Raji (cell line): ENCODE data around the gene TPM1.

Experiments used
- POLR2A ChIP-seq: IDR thresholded peaks from 2 replicates; pipeline ENCODE4 v1.6.1; 2011; ENCODE audit warnings: low read depth, low read length, control low read depth; ENCODE audit not compliant: insufficient read depth

TPM1 gene

DNA sequence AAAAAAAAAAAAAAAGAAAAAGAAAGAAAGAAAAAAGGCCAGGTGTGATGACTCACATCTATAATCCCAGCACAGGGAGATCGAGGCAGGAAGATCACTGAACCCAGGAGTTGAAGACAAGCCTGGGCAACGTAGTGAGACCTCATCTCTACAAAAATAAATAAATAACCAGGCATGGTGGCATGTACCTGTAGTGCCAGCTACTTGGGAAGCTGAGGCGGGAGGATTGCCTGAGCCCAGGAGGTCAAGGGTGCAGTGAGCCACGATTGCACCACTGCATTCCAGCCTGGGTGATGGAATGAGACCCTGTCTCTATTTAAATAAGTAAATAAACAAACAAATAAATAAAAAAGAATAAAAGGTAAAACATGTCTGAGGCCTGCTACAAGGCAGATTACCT, 39.8 kb downstream of the TPM1 start:
- TF ChIP-seq POLR2A = no peak

DNA sequence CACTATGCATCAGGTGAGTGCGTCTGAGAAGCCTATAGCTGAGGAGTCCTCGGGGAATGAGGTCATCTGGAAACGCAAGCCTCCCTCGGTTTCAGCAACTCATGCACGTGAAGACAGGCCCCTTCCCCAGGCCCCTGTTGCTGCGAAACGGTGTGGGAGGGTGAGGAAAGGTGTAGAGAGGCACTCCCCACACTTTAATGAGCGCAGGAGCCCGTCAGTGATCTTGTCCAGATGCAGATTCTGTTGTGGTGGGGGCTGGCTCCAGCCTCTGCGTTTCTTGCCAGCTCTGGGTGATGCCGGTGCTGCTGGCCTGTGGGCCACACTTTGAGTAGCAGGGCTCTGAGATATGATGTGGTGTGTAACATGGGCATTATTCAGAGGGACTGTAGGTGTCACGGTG, 40.5 kb downstream of the TPM1 start:
- TF ChIP-seq POLR2A = no peak

DNA sequence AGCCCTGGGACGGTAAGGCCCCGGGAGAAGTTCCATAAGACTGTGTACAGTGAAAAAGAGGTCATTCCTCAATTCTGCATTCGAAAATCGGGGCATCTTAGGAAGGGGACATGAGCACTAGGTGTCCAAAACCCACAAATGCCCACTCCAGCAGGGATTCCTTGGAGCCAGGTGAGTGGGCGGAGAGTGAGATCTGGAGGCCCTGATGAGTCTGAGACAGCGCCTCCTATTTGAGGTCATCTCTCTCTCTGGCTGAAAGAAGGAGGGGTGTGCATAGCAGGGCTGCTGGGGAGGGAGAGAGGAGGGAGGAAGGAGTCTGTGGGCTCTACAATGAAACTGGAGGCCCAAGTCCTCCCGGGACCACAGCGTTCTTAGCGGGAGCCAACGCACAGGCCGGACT, 41.0 kb downstream of the TPM1 start:
- no peak for TF ChIP-seq POLR2A

DNA sequence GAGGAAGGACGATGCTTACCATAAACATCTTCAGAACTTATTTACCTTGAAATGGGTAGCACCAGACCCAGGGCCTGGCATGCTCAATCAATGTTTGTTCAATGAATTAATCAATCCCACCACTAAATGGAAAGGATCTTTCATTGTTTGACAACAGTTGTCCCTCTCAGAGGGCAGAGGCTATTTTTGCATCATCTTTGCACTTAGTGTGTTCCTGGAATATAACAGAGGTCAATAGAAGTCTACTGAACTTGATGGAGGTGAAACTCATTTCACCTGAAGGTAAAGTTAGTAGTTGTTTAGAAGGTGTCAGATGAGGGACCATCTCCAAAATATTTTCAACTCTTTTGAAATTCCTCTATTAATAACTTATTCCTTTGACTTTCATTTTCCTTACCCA, 42.3 kb downstream of the TPM1 start:
- TF ChIP-seq POLR2A = no peak

DNA sequence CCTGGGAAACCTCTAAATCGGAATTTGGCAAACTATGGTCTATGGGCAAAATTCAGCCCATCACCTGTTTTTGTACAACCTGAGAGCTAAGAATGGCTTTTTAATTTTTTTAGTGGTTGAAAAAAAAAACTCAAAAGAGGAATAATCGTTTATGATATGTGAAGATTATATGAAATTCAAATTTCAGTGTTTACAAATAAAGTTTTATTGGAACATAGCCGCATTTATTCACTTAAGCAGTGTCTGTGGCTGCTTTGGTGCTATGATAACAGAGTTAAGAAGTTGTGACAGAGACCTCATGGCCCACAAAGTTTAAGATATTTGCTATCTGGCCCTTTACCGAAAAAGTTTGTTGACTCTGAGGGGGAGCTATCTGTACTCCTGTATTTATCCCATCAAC, 42.7 kb downstream of the TPM1 start:
- no peak for TF ChIP-seq POLR2A

DNA sequence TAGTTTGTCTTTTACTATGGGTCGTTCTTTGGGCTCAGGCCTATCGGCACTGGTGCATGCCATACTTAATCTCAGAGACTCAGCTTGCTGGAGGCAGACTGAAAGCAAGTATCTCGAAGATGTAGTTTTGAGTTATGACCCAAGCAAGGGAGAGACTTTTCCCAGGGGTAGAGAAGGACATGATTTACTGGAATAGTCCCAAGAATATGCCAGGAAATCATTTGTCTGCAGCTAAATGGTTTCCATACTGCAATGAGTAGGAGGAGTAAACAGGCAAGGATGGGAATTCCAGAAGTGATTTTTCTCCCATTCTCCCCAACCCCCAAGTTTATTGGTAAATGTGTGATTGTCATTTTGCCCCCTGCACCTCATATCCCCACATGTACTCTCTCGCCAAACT, 43.7 kb downstream of the TPM1 start:
- TF ChIP-seq POLR2A = no peak

DNA sequence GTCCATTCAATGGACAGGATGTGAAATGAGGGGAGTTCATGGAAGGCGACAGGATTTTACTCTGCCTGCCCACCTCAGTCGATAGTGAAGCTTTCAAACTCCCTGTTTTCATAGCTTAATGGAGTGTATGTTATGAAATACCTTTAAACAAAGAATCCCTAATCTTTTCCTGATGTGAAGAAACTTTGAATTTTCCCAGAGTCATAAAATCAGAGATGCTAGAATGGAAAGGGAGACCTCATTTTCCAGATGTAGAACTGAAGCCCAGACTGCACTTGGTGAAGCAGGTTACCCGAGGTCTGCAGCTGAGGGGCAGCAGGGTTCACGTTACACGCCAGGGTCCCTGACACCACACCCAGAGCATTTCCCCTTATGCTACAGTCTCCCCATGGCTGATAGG, 44.4 kb downstream of the TPM1 start:
- no peak for TF ChIP-seq POLR2A

DNA sequence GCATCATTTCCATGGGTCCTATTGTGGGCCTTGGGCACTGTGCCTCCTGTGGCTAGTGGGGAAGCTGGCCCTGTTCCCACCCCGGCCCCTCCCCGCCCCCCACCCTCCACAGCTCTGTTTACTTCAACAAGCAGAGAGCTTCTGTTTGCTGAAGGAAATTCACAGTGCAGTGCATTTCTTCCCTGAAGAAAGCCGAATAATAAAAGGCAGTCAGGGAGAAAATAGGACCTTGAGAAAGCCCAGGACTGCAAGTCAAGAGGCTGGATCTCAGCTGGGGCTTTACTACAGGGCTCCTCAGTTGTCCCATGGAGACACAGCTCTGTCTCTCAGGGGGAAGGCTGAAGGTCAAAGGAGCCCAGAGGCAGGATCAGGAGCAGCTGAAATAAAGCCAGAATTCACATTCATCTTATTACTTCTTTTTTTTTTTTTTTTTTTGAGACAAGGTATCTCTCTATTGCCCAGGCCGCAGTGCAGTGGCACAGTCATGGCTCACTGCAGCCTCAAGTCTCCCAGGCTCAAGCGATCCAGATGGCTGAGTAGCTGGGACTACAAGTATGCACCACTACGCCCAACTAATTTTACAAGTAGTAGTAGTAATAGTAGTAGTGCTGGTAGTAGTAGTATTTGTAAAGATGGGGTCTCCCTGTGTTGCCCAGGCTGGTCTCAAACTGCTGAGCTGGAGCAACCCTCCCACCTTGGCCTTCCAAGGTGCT, 46.1 kb downstream of the TPM1 start:
- TF ChIP-seq POLR2A = no peak

DNA sequence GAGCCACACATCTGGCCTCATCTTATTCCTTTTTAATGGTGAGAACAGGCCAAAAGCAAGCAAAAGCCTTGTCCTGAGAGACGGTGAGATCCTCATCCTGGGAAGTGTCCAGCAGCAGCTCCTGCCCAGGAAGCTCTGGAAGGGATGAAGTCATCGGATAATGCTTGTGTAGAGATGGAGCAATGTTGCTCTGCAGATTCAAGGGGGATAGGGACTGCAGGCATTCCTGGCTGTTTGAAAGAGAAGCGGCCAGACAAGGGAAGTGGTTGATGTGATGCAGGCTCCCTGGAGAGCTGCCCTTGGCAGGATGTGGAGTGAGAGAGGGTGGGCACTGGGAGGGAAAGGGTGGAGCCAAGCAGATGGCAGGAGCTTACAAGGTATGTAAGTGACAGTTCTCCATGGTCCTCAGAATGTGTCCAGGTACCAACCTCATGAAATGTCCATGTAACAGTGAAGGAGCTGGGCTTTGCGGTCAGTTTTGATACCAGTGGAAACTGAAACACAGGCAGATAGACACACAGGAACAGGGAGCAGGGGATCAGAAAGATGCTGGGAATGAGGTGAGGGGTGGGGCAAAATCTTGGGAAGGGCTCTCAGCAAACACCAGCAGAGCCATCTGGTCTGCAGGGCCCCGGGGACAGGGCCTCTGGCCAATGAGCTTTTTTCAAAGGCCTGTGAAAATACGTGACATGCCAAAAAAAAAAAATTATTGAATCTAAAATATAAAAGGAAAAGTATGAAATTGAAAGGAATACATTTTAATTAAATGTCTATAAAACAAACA, 46.9 kb downstream of the TPM1 start:
- no peak for TF ChIP-seq POLR2A

DNA sequence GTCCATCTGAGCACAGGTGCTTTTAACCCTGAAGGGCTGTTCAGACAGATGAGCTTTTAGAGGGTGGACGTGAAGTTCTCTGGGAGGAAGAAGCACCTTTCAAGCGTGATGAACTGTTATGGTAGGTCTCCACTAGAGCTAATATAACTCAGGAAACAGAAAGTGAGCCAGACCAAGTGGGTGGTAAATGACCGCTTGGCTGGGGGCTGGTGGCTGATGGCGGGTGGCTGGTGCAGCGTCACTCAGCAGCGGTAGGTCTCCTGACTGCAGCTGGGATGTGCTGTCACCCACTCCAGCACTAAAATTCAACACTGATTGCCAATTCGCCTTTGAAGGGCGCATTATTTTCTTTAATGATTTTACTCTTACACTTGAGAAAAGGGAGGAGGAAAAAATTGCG, 47.9 kb downstream of the TPM1 start:
- TF ChIP-seq POLR2A = no peak

DNA sequence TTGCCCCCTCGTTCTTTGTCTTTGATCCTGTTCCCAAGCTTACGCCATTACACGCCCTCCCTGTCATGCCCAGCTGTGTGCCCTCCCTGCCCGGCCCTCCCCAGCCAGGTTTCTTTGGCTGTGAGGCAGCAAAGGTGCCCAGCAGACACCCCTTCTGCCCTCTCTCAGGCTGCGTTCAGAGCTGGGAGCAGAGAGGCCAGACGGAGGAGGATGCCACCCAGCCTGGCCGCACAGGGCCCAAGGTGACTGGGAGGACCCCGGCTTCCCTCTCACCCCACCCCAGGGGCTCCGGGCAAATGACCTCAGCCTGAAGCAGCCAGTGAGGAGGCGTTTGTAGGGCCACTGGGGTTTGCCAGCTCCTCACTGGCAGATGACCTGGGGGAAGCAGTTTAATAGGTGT, 48.3 kb downstream of the TPM1 start:
- no peak for TF ChIP-seq POLR2A

DNA sequence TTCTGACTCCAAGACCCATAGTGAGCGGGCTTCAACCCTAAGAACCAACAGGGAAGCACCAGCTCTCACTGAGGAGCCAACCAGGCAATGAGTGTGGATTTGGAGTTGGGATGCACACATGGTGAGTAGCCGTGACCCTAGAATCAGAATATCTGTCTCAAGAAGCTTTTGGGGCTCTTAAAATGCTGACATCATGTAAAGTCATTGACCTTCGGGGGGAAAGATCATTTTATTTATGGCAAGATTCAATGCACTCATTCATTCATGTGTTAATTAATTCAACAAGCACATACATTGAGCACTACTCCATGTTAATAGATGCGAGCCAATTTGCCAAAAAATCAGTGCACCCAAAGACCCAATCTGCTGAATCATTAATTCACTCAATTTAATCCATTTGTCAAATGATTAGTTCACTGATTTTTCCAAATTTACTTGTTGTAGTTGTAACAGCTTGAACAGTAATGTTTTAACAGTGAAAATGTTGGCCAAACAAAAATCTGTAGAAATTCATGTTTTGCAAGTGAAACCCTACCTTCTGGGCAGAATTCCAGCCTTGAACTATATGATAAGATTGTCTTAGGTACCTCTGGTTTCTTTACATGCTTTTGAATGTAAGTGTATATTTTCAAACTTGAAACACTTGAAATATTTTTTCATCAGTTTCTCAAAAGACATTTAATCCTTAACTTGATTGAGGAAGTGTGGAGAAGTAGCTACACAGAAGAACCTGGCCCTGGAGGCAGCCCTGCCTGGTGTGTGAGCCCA, 49.3 kb downstream of the TPM1 start:
- TF ChIP-seq POLR2A = no peak

DNA sequence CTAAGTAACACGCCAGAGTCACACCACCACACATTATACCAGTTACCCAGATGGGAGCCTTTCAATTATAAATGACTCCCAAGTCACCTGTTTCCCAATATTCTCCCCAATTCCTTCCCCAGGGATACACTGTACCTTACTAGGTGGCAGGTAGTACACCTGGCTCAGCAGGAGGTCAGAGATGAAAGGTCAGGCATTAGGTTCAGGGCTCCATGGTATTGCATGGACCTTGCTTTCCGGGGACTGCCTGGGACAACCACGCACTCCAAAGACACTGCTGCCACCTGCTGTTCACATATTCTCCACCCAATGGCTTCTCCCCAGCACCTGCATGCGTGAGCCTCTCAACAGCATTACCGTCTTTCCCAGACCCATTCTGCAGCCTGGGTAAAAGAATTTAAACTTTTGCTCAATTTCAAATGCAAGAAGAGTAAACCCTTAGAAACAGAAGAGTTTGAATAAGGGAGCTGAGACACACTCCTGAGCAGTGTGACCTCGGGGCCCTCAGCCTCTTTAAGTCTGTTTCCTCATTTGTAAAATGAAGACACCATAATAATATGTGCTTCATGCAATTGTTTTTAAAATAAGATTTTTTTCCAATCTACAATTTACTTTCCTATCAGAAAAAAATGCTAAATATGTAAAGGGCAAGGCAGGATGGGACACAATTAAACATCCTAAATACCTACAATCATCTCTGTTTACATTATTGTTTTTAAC, 51.1 kb downstream of the TPM1 start:
- TF ChIP-seq POLR2A = no peak

DNA sequence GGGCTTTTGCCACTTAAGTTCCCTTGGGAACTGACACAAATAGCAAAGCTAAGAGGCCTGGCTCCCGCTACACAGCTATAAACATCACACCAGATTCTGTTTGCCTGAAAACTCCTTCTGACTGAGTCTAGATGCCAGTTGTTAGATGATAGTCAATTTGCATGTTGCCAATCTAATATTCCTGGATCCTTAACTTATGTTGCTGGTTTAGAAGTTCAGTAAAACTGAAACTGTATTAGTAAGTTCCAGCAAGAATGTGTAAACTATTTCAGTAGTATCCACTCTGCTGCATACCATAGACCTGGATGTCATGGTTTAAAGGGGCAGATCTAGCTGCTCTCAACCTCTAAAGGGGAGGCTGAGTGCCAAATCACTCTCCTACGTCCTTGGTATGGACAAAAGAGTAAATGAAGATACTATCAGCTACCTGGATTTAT, 52.0 kb downstream of the TPM1 start:
- no peak for TF ChIP-seq POLR2A

DNA sequence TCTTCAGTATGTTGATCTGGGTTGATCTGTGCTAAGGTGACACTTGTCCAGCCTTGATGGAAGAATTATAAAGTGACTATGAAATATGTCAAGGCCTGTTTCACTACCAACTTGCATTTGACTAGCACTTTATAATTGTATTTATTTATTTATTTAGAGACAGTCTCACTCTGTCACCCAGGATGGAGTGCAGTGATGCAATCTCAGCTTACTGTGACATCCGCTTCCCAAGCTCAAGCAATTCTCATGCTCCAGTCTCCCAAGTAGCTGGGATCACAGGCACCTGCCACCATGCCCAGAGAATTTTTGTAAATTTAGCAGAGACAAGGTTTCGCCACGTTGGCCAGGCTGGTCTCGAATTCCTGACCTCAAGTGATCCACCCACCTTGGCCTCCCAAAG, 53.6 kb downstream of the TPM1 start:
- TF ChIP-seq POLR2A = no peak
